NOMO-1 (cell line): ENCODE data around the gene GMIP.
"Not testable (repeated sequence)": the region's sequence is repeated elsewhere in the genome, so short reads cannot be mapped to it uniquely, and the experiment has no call there.

Experiments used
- DNase-seq, 2 experiments: peaks; one replicate each; lab custom pipeline; 2025; ENCODE audit not compliant: unreplicated experiment in 2 of 2; lab: John Stamatoyannopoulos, UW

GMIP gene

DNA sequence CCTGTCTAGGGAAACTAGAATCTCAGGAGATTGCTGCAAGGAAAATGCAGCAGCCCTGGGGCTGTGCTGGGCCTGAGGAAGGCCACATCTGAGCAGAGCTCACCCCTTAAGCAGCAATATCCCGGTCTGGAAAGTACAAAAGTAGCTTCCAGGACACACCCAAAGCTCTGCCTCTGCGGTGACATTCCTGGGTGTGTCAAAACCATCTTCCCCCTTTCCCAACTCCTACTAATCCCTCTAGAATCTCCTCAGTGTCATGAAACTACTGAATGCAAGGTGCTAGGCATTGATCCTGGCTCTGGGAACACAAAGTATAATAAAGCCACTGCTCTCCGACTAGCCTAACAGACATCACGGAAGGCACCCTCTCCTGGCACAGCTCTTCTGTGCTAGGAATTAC is 30.0 kb downstream of the GMIP start:
- DNase-seq = no peak

DNA sequence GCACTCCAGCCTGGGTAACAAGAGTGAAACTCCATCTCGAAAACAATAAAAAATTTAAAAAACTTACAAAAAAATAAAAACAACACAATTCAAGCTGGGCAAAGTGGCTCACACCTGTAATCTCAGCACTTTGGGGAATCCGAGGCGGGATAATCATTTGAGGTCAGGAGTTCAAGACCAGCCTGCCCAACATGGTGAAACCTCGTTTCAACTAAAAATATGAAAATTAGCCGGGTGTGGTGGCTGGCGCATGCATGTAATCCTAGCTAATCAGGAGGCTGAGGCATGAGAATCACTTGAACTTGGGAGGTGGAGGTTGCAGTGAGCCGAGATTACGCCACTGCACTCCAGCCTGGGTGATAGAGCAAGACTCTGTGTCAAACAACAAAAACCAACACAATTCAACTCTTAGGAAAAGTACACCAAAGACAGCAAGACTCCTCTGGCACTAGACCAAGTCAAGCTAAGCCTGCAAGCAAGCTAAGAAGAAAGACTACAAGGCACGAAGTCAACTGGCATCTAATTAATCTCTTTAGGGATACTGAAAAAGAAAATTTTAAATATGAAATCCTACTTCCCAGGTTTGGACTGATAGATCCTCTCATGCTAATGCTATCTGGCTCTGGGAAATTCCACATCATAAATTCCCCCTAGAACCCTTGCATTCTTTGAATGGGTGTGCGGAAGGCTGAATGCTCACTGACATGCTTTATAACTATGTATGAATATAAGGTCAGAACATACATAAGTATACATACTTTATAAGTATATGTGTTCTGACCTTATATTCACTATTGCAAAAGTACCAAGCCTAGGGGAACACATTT is 32.9 kb downstream of the GMIP start:
- no peak for DNase-seq

DNA sequence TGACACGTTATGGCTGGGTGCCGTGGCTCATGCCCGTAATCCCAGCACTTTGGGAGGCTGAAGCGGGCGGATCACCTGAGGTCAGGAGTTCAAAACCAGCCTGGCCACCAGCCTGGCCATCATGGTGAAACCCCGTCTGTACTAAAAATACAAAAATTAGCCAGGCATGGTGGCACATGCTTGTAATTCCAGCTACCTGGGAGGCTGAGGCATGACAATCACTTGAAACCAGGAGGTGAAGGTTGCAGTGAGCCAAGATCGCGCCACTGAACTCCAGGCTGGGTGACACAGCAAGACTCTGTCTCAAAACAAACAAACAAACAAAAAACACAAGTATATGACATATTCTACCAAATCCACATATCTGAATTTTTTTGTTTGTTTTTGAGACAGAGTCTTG is 36.8 kb downstream of the GMIP start:
- DNase-seq = not testable (repeated sequence)

DNA sequence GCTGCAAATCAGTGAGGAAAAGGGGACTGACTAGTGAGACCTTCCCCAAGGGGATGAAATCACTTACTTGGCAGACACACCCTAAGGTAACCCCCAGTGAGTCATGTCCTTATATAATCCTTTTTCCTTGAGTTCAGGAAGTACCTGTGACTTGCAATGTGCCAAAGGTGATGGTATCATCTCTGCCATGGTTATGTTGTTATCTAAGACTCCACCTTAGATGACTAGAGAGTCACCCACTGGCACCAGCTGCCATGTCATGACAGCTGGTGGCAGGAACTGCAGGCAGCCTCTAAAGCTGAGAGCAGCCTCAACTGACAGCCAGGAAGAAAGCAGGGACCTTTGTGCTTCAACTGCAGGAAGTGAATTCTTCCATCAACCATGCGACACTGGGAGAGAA is 37.4 kb downstream of the GMIP start:
- DNase-seq = no peak

DNA sequence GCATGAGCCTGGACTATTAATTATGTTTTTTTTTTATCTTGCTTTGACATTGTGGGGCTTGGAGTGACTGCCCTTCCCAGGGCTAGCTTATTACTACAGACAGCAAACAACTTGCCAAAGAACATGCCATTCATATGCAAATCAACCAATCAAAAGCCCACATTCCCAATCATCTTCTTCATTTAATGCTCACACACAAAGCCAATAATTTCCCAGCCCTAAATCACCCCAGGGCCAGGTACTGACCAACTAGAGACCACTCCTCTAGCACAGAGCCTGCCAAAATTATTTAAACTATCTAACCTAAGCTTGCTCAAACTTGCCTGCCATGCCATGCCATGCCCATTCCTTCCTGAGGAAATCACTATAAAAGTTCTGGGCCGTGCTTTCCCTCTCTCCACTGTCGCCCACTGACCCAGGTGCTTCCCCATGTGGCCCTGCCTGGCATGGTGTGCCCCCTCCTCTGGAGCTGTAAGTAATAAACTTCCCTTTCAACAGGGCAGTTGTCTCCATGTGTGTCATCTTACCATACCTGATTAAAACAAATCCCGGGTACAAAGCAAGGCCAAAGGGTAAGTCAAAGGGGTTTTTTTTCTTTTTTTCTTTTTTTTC is 40.6 kb downstream of the GMIP start:
- no peak for DNase-seq

DNA sequence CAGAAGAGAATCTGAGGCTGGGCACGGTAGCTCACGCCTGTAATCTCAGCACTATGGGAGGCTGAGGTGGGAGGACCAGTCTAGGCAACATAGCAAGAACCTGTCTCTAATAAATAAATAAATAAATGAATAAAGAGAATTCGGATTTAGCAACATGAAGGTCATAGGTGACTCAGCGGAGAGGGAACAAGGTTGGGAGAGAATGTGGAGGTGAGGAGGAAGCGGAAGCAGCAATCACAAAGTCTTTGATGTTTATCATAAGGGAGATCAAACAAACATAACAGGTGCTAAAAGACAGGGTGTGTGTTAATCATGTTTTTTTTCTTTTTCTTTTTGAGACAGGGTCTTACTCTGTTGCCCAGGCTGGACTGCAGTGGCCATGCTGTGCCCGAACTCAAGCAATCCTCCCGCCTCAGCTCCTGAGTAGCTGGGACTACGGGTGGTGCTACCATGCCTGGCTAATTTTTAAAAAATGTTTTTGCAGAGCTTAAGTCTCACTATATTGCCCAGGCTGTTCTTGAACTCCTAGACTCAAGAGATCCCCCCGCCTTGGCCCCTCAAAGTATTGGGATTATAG is 41.2 kb downstream of the GMIP start:
- no peak for DNase-seq

DNA sequence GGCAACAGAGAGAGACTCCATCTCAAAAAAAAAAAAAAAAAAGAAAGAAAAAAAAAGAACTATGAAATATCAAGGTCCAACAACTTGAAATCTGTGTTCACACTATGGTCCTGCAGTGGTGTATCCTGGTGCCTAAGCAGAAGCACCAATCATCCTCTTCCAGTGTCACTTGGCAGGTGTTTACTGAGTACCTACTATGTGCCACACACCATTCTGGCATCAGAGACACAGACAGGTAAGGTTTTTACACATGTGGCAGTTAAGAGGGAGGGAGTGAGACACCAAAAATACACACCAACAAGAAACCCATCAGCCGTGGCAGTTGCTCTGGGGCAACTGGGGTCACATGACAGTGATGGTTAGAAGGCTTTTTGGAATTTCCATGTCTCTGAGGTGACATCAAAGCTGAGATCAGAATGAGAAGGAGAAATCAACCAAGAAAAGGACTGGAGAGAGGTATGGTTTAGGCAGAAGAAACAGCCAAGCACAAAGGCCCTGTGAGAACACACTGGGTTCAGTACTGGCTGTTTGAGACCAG is 42.6 kb downstream of the GMIP start:
- no peak for DNase-seq

DNA sequence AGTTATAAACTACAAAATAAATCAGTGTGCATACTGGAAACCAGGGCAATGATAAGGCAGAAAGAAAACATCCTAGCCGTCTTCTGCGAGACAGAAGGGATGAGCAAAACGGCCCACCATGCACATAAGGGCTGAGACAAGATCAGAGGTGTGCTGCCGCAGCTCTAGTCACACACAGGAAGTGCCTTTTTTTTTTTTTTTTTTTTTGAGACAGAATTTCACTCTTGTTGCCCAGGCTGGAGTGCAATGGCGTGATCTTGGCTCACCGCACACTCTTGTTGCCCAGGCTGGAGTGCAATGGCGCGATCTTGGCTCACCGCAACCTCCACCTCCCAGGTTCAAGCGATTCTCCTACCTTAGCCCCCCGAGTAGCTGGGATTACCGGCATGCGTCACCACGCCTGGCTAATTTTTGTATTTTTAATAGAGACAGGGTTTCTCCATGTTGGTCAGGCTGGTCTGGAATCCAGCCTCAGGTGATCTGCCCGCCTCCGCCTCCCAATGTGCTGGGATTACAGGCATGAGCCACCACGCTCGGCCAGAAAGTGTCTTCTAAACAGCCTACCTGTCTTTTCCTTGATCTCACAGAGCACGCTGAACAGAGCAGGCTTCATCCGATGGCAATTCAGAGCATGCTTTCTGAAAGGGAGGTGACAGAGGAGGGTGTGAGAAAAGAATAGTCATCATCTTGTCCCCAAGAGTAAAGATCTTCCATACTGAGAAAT is 44.6 kb downstream of the GMIP start:
- DNase-seq = not testable (repeated sequence)

DNA sequence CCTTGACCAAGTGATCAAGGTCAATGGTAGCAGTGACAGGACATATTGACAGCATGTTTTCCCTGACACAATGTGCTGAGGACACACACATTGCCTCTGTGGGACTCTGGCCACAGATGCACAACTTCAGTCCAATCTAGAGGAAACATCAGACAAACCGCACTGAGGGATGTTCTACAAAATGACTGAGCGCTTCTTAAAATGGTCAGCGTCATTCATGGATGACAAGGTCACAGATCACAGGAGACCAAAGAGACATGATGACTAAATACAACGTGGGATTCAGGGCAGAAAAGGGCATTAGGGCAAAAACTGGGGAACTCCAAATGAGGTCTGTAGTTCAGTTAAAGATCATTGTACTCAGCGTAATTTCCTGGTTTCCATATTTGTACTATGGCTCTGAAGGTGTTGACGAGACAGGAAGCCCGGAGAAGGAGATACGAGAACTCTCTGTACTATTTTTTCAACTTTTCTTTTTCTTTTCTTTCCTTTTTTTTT is 45.6 kb downstream of the GMIP start:
- no peak for DNase-seq

DNA sequence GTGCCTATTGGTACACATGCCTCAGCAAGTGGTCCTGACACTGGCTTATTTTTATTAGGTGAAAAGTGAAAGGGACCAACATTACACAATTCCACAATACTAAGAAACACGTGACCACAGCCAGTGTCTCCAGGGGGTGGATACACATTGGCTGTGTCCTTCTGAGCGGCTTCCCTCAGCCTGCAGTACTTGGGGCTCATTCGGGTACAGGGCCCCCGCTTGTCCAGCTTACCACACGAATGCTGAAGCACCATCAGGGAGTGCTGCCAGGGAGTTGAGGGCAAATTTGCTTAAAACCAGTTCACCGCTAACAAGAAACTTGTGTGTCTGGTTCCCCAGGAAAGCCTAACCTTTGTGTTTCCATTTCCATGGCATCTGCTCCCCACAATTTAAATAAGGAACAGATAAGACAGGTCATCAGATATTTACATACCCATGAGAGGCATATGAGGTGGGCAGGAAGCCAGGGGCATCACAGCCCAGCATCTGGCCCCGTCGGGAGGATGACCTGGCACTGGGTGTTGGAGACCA is 48.2 kb downstream of the GMIP start:
- DNase-seq = no peak

DNA sequence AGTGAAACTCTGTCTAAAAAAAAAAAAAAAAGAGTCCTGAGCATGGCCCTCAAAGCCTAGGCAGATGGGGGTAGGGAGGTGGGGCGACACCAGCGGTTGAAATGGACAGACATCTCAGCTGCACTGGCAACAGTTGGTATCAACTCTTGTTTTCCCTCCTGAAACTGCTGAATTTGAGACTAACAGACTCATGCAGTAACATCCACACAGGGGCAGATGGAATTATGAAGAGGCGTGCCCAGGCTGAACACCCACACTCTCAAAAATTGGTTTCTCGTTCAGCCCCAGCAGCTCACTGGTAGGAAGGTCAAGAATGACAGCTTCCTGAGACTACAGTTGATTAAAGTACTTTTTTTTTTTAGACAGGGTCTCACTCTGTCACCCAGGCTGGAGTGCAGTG is 49.1 kb downstream of the GMIP start:
- no peak for DNase-seq

DNA sequence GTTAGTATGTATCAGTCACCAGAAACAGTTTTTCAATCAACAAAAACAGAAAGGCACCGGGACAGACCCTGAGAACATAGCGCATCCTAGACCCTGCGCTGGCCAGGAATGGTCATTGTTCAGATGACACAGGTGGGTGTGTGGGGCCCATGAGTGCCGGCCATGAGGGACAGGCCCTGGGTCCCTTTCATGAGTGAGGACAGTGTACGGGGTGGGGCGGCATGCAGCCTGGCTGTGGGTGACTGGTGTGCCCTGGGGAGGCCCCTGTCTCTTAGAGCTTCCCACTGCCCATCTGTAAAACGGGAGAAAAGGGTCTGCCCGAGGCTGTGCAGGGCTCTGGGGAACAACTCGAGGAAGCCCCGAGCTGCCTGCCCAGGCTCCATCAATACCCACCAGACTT is 50.8 kb downstream of the GMIP start:
- no peak for DNase-seq

DNA sequence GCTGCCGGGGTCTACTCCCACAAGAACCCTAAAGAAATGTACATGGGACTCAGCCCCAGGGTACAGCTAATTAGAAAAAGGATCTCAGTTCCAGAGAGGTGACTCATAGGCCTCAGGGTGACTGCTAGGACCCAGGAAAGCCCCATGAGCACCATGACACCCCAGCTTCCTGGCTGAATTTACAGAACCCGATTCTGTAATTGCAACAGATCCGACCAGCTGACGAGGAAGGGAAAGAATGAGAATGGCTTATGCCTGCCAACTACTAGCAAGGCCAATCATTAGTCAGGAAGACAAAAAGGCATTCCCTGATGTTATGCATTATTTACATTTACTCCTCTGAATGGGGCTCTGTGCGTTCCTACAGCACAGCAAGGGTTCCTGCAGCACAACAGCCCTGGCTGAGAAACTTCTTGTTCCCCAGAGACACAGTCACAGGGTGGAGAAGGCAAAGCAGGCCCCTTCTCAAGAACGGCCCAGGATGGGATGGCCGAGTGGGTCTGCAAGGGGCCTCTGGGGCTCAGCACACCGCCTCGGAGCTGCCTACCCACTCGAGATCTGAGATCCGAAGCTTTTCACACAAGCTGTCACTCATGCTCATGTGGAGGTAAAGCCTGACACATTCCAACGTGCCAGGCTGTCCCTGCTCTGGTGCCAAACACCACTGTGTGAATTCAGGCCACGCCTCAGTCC is 52.2 kb downstream of the GMIP start:
- DNase-seq = no peak

DNA sequence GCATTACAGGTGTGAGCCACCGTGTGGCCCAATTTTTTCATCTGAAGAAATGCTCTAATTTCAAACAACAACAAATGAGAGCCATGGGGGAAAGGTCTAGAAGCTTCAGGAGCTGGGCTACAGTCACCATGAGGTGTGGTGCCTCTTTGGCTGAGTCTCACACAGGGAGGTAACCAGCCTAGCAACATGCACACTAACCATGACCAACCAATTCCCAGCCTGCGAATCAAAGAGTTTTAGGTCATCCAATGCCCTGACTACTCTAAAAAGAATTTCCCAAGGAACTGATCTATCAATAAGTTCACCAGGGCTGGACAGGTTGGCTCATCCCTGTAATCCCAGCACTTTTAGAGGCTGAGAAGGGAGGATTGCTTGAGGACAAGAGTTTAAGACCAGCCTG is 54.9 kb downstream of the GMIP start:
- DNase-seq = no peak

DNA sequence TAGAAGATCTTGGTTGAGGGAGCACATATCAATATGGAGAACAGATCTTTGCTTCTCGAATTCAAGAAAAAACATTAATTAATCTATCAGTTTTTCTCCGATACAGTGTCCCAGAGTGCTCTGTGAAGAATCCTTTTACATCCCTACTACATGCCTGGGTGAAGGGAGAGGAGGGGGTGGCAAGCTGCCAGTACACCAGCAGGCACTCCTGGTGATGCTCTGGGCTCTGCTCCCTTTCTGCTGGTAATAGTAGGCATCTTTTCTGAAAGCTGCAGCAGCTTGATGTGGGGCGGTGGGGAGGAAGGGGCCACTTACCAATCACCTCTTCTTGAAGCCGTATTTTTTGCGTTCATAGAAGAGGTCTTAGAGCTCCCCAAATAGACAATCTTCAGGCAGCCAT is 55.7 kb downstream of the GMIP start:
- no peak for DNase-seq

DNA sequence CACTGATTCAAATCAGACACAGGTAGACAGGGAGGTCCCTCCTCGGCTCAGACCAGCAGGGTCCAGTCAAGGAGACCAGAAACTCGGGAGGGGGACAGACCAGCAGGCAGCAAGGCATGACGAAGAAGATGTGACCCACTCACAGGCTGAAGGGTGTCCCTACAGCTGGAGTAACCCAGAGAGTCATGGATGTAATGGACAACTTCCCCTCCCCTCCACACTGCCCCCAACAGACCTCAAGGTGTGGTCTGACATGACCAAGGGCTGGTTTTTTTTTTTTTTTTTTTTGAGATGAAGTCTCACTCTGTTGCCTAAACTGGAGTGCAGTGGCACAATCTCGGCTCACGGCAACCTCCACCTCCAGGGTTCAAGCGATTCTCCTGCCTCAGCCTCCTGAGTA is 59.1 kb downstream of the GMIP start:
- DNase-seq = no peak

DNA sequence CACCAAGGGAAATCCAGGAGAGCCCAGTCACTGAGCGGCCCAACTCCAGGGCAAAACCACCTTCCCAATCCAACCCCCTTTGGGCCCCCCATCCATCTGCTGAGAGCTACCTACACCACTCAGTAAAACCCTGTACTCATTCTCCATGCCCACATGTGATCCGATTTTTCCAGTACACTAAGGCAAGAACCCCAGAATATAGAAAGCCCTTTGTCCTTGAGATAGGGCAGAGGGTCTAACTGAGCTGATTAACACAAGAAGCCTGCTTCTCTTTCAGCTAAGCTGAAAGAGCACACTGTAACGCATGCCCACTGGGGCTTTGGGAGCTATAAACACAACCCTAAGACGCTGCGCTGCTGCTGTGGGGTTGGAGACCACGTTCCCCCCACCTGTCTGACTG is 61.0 kb downstream of the GMIP start:
- DNase-seq = no peak

DNA sequence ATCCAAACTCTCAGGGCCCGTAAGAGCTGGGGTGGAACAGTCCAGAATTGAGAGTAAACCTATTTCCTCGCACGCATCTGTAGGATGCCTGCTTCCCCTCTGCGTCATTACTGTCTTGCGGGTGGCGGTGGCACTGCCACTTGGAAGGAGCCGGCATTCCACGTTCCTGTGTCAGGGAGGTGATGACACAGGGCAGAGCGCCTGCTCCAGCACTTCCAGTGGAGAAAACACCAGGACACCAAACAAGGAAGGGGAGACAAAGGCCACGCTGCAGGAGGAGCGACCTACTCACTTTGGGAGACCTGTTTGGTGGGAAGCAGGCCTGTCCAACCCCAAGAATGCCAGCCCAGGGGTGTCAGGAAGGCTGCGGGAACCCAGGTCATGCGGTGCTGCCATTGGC is 62.1 kb downstream of the GMIP start:
- DNase-seq = no peak

DNA sequence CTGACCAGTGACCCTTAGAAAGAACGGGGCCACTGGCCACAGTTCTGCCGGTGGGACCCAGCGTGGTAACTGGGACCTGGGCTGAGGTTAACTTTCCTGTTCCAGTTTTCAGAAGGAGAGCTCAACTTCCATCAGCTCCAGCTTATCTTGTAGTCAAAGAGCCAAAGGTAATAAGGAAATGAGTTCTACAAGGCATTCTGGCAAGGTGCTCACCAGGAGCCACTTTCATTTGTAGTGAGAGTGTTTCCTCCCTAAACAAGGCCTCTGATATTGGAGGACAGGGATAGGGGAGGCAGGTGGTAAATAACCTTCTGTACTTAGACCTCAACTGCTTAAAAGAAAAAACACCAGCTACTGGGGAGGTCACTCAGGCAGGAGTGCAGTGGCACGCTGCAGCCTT is 63.0 kb downstream of the GMIP start:
- no peak for DNase-seq
